Measurements from ENCODE around the gene FCMR.

FCMR gene

GRCh38 chr1:206923009-206923960 is 1.5 kb upstream of the FCMR start:
- no peak for DNase-seq (ENCODE audit: low spot score)

GRCh38 chr1:206922524-206922923 is 783 bp upstream of the FCMR start:
- DNase-seq (ENCODE audit: low spot score), result no peak

GRCh38 chr1:206918076-206918475 is 3.7 kb downstream of the FCMR start:
- DNase-seq (ENCODE audit: low spot score), result no peak

GRCh38 chr1:206916000-206916709 is 5.6 kb downstream of the FCMR start:
- no peak for DNase-seq (ENCODE audit: low spot score)

- DNase-seq (ENCODE audit: low spot score), result no peak
These were observed 6.6 kb downstream of the FCMR start for GRCh38 chr1:206915030-206915735.

GRCh38 chr1:206913766-206914537 is 7.8 kb downstream of the FCMR start:
- no peak for DNase-seq (ENCODE audit: low spot score)

GRCh38 chr1:206912445-206913095 is 9.2 kb downstream of the FCMR start:
- peak; percentile 67 for DNase-seq (ENCODE audit: low spot score)

- DNase-seq (ENCODE audit: low spot score), result no peak
These were observed 10.6 kb downstream of the FCMR start for GRCh38 chr1:206911064-206911663.

- DNase-seq (ENCODE audit: low spot score), result no peak
These were observed 11.8 kb downstream of the FCMR start for GRCh38 chr1:206909883-206910318.

GRCh38 chr1:206909161-206909882 is 12.4 kb downstream of the FCMR start:
- no peak for DNase-seq (ENCODE audit: low spot score)

GRCh38 chr1:206908038-206908437 is 13.7 kb downstream of the FCMR start:
- DNase-seq (ENCODE audit: low spot score), result no peak

- DNase-seq (ENCODE audit: low spot score), result no peak
These were observed 14.3 kb downstream of the FCMR start for GRCh38 chr1:206907304-206907991.

- DNase-seq (ENCODE audit: low spot score), result no peak
These were observed 16.2 kb downstream of the FCMR start for GRCh38 chr1:206905295-206906164.

GRCh38 chr1:206904423-206905142 is 17.2 kb downstream of the FCMR start:
- DNase-seq (ENCODE audit: low spot score), result no peak

GRCh38 chr1:206903687-206904086 is 18.1 kb downstream of the FCMR start:
- DNase-seq (ENCODE audit: low spot score), result no peak

GRCh38 chr1:206902702-206903101 is 19.0 kb downstream of the FCMR start:
- DNase-seq (ENCODE audit: low spot score), result no peak

- no peak for DNase-seq (ENCODE audit: low spot score)
These were observed 19.8 kb downstream of the FCMR start for GRCh38 chr1:206901944-206902343.

GRCh38 chr1:206900149-206900548 is 21.6 kb downstream of the FCMR start:
- DNase-seq (ENCODE audit: low spot score), result no peak
